A549 (cell line): ENCODE measurements around the gene CTCF.

Source experiments
- CTCF ChIP-seq: fragments of >200 bp; sonication (Bioruptor Twin); formaldehyde crosslinking; IDR thresholded peaks from 3 replicates; pipeline ENCODE4 v1.5.1; 2016
- POLR2A ChIP-seq: IDR thresholded peaks from 2 replicates; pipeline ENCODE4 v1.6.1; 2012; ENCODE audit warnings: mild to moderate bottlenecking, low read length

DNA sequence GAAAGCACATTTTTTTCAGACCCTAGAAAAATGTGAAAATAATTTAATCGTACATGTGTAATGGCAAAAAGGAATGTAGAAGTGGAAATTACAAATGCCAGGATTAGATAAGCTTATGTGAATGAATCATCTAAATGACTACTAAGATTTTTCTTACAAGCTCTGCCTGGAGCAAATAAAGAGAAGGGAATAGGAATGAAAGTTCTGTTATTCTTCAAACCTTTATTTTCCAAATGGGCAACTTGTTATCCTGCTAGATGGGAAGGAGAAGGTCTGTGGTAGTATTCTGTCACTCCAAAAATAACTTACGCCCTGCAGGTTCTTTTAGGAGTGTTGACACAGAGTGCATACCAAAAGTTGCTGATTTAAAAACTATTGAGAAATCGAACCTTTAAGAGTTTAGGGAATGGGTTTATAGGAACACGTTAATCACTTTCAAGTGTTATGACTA lies 9.7 kb downstream of the CTCF start:
- TF ChIP-seq POLR2A (no peak), CTCF (no peak)
